ENCODE measurements around the gene ASPSCR1. TPM values are rescaled to one million over a fixed set of nuclear protein-coding genes. Genes with fewer than 3 reads are reported as not detected.

ASPSCR1 gene
- total and polyA plus RNA-seq, 2 of the 13 experiments (the other 11 are each of a cell fraction or from before 2014, with no cell fraction given) = 274 to 314 TPM

DNA sequence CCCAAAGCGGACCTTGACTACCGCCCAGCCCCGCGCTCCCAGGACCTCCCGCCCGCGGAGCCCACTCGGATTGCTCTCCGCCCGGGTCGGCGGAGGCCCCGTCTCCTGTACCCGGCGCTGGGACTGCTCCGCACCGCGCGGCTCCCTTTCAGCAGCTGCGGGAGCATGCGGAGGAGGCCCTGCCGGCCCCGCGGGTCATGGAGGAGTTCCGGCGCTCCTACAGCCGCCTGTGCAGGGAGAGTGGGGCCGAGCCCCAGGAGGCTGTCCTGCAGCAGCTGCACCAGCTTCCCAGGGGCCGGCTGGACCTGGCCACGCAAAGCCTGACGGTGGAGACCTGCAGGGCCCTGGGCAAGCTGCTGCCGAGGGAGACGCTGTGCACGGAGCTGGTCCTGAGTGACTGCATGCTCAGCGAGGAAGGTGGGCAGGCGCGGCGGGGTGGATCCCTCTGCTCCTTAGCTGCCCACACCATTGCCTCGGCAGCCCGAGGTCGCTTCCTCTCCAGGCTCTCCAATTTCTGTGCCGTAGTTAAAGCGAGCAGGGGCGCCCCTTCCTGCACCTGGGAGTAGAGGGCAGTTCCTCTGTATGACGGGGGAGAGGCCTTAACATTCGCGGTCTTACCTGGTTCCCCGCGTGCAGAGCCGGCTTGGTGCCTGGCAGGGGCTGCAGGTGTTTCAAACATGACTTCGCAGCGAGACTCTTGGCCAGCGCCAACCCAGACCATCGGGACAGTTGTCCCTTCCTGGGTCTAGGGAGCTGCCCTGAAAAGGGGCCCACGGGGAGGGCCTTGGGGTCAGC lies 46.2 kb downstream of the ASPSCR1 start (continued):
- TF ChIP-seq, protein P1, sequence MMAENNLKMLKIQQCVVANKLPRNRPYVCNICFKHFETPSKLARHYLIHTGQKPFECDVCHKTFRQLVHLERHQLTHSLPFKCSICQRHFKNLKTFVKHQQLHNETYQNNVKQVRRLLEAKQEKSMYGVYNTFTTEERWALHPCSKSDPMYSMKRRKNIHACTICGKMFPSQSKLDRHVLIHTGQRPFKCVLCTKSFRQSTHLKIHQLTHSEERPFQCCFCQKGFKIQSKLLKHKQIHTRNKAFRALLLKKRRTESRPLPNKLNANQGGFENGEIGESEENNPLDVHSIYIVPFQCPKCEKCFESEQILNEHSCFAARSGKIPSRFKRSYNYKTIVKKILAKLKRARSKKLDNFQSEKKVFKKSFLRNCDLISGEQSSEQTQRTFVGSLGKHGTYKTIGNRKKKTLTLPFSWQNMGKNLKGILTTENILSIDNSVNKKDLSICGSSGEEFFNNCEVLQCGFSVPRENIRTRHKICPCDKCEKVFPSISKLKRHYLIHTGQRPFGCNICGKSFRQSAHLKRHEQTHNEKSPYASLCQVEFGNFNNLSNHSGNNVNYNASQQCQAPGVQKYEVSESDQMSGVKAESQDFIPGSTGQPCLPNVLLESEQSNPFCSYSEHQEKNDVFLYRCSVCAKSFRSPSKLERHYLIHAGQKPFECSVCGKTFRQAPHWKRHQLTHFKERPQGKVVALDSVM (CRISPR knock-in tag; IDR thresholded peaks at IDR 0.05) = no peak
- TF ChIP-seq, protein P2, sequence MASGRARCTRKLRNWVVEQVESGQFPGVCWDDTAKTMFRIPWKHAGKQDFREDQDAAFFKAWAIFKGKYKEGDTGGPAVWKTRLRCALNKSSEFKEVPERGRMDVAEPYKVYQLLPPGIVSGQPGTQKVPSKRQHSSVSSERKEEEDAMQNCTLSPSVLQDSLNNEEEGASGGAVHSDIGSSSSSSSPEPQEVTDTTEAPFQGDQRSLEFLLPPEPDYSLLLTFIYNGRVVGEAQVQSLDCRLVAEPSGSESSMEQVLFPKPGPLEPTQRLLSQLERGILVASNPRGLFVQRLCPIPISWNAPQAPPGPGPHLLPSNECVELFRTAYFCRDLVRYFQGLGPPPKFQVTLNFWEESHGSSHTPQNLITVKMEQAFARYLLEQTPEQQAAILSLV (CRISPR knock-in tag; IDR thresholded peaks at IDR 0.05; ENCODE audit: borderline replicate concordance) = no peak; the same call in 1 of the 2 replicates
- TF ChIP-seq, protein P3, sequence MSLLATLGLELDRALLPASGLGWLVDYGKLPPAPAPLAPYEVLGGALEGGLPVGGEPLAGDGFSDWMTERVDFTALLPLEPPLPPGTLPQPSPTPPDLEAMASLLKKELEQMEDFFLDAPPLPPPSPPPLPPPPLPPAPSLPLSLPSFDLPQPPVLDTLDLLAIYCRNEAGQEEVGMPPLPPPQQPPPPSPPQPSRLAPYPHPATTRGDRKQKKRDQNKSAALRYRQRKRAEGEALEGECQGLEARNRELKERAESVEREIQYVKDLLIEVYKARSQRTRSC (CRISPR knock-in tag; IDR thresholded peaks at IDR 0.05; ENCODE audit: low read depth) = no peak
- no peak for TF ChIP-seq NR3C1 (CRISPR knock-in tag; IDR thresholded peaks at IDR 0.05)
- no peak for TF ChIP-seq SETDB1 (CRISPR knock-in tag; IDR thresholded peaks at IDR 0.05; ENCODE audit: borderline replicate concordance)
- 0 out of 2 replicates have a peak, but pooled peaks have one; percentile 61 for TF ChIP-seq ZNF605 (CRISPR knock-in tag; IDR thresholded peaks at IDR 0.05)
- no peak; the same call in 1 of the 2 replicates for TF ChIP-seq CCDC6 (CRISPR knock-in tag; IDR thresholded peaks at IDR 0.05)
- 0 out of 2 replicates have a peak, but pooled peaks have one; percentile 44 for TF ChIP-seq NCOA1 (CRISPR knock-in tag; IDR thresholded peaks at IDR 0.05)
- TF ChIP-seq CEBPG (CRISPR knock-in tag; IDR thresholded peaks at IDR 0.05) = no peak
- TF ChIP-seq EZH2 (conservative IDR thresholded peaks at IDR 0.05; ENCODE audit: low read depth, low read length) = no peak
- TF ChIP-seq RFXANK (CRISPR knock-in tag; IDR thresholded peaks at IDR 0.05) = no peak
- TF ChIP-seq ARNT2 (CRISPR knock-in tag; IDR thresholded peaks at IDR 0.05; ENCODE audit: low read depth) = no peak
- TF ChIP-seq, protein P4, sequence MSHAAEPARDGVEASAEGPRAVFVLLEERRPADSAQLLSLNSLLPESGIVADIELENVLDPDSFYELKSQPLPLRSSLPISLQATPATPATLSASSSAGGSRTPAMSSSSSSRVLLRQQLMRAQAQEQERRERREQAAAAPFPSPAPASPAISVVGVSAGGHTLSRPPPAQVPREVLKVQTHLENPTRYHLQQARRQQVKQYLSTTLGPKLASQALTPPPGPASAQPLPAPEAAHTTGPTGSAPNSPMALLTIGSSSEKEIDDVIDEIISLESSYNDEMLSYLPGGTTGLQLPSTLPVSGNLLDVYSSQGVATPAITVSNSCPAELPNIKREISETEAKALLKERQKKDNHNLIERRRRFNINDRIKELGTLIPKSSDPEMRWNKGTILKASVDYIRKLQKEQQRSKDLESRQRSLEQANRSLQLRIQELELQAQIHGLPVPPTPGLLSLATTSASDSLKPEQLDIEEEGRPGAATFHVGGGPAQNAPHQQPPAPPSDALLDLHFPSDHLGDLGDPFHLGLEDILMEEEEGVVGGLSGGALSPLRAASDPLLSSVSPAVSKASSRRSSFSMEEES (CRISPR knock-in tag; IDR thresholded peaks at IDR 0.05) = no peak
- TF ChIP-seq ZNF121 (CRISPR knock-in tag; IDR thresholded peaks at IDR 0.05) = no peak
- no peak for TF ChIP-seq ZNF652 (CRISPR knock-in tag; IDR thresholded peaks at IDR 0.05; ENCODE audit: borderline replicate concordance, low read depth)
- no peak for TF ChIP-seq ATM (IDR thresholded peaks at IDR 0.05; ENCODE audit: borderline replicate concordance)
- TF ChIP-seq PRPF4 (IDR thresholded peaks at IDR 0.05; ENCODE audit: low read depth, low read length, poor library complexity, severe bottlenecking) = no peak
- 0 out of 2 replicates have a peak, but pooled peaks have one; percentile 69 for TF ChIP-seq ZNF296 (CRISPR knock-in tag; conservative IDR thresholded peaks at IDR 0.05)
- TF ChIP-seq NFYB (CRISPR knock-in tag; IDR thresholded peaks at IDR 0.05) = no peak; the same call in 1 of the 2 replicates
- TF ChIP-seq PHB2 (IDR thresholded peaks at IDR 0.05; ENCODE audit: partially characterized antibody) = no peak
